Activated naive CD4-positive, alpha-beta T cell treated with Interleukin-2 at 50 U/mL for 16 hours (primary cell): ENCODE measurements around the gene SLC30A10.
"Not testable (repeated sequence)": the region's sequence is repeated elsewhere in the genome, so short reads cannot be mapped to it uniquely, and the experiment has no call there.

ENCODE experiments used
- DNase-seq: peaks from one replicate; pipeline ENCODE4 v3.0.0-alpha.2; 2020

Gene SLC30A10

DNA sequence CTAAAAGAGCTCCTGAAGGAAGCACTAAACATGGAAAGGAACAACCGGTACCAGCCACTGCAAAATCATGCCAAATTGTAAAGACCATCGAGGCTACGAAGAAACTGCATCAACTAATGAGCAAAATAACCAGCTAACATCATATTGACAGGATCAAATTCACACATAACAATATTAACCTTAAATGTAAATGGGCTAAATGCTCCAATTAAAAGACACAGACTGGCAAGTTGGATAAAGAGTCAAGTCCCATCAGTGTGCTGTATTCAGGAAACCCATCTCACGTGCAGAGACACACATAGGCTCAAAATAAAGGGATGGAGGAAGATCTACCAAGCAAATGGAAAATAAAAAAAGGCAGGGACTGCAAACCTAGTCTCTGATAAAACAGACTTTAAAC, 39.7 kb downstream of the SLC30A10 start:
- not testable (repeated sequence) for DNase-seq

DNA sequence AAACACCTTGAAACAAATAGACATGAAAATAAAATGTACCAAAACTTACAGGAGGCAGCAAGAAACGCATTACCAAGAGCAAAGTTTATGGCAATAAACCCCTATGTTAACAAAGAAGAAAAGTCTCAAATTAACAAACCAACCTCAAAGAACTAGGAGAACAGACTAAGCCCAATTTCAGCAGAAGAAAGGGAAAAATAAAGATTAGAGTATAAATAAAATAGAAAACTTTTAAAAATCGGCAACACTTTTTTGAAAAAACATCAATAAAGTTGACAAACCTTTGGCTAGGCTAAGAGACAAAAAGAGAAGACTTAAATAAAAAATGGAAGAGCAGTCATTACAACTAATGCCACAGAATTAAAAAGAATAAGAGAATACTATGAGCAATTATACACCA, 42.7 kb downstream of the SLC30A10 start:
- DNase-seq: no peak

GRCh38 chr1:219883400-219884332, 44.7 kb downstream of the SLC30A10 start:
- DNase-seq: no peak

GRCh38 chr1:219882755-219883154, 45.6 kb downstream of the SLC30A10 start:
- DNase-seq: no peak

DNA sequence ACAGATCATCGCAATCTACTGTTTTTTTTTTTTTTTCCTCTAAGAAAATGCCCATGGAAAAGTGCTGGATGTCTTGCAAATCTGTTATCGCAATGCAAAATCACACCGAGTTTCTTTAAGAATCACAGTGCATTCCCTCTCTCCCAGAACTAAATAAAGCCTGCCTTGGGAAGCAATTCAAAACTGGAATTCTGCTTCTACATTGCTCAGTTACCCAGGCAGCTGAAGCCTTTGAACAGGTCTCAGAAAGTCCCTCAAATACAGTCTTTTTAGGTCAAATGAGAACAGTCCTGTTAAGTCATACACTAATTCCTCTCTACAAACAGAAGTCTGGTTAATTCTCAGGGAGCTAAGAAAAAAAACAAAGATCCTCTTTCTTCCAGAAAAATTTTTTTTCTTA, 46.3 kb downstream of the SLC30A10 start:
- DNase-seq: no peak

DNA sequence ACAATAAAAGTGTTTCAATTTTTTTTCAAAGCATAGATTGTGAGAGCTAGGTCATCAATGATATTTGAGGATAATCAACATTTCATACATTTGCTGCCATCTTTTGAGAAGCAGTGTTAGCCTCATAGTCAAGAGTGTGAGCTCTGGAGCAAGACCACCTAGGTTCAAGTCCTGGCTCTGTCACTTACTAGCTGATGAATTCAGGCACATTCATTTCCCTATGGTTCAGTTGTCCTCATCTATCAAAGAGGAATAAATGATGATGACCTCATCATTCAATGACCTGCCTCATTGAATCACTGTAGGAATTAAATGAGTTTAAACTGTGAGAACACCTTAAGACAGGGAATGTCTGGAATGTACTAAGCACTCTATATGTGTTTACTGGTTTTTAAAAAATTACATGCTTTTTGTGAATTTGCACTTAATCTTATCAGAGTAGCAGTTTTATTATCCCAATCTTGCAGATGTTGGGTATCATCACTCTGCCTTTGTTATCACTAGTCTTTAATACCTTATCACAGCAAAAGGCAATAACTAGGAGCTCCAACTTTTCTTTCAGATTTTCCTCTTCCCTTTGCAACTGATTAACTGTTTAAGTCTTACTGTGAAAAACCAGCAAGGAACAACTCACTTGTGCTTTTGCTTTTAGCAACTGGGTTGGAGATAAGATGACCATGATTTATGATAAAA, 47.4 kb downstream of the SLC30A10 start:
- no peak for DNase-seq

- no peak for DNase-seq
These were observed 51.6 kb downstream of the SLC30A10 start for GRCh38 chr1:219876798-219877209.

GRCh38 chr1:219875860-219876259, 52.5 kb downstream of the SLC30A10 start:
- DNase-seq: no peak

DNA sequence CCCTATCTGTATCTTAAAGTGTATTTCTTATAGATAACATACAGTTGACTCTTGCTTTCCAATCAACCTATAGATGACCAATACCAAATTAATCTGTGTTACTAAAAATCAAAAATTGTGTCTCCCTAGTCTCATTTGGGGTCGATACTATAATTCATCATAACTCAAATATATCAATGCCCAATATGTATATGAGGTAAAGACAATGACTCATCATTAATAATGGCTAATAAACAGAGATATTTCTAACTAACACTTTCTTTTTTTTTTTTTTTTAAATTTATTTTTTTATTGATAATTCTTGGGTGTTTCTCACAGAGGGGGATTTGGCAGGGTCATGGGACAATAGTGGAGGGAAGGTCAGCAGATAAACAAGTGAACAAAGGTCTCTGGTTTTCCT, 55.8 kb downstream of the SLC30A10 start:
- not testable (repeated sequence) for DNase-seq

DNA sequence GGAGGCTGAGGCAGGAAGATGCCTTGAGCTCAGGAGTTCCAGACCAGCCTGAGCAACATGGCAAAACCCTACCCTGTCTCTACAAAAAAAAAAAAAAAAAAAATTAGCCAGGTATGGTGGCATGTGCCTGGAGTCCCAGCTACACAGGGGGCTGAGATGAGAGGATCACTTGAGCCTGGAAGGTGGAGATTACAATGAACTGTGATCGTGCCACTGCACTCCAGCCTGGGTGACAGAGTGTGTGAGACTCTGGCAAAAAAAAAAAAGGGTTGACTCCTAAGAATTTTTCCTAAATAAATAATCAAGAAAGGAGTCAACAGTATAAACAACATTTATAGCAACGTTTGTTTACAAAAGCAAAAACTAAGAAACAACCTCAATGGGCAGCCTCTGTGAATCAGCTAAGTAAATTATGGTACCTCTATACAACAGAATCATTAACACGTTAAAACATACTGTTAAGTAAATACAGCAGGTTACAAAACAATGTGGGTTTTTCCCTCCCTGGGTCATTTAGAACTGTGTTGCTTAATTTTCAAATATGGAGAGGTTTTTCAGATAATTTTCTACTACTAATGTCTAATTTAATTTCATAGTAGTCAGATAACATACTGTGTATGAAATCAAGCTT, 56.8 kb downstream of the SLC30A10 start:
- DNase-seq: no peak

GRCh38 chr1:219868615-219869014, 59.7 kb downstream of the SLC30A10 start:
- DNase-seq: not testable (repeated sequence)
